GM21825 (cell line): ENCODE data around the gene SCYGR6.

Source experiments
- ATAC-seq: cut with Tn5 transposase; IDR thresholded peaks from one replicate; pipeline ENCODE4 v1.9.1; 2021; ENCODE audit warnings: mild to moderate bottlenecking, moderate library complexity; ENCODE audit not compliant: unreplicated experiment

SCYGR6 gene

DNA sequence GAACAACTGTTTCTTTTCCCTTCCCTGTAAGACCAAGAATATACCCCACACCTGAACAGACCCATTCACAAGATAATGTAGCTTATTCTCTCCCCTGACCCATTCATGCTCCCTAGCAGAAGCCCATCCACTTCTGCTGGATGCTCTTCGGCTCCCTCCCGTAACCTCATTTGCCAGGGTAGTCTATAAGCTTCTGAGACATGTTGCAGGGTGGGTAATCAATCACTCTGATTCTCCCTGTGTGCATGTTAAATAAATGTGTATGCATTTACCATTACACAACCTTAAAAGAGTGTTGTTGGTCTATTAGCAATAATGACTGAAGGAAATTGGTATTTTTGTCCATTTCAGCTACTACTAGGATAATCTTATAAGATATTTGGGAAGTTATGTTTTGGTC, 8.1 kb downstream of the SCYGR6 start:
- no peak for ATAC-seq

DNA sequence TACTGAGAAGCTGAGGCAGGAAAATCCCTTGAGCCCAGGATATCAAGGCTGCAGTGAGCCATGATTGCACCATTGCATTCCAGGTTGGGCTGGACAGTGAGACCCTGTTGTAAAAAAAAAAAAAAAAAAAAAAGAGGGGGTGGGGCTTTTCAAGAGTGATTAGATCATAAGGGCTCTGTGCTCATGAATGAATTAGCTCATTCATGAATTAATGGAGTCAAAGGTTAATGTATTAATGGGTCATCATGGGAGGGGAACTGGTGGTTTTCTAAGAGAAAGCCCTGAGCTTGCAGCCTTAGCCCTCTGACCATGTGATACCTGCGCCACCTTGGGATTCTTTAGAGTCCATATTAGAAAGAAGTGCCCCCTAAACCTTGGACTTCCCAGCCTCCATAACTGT, 11.3 kb downstream of the SCYGR6 start:
- ATAC-seq: no peak

DNA sequence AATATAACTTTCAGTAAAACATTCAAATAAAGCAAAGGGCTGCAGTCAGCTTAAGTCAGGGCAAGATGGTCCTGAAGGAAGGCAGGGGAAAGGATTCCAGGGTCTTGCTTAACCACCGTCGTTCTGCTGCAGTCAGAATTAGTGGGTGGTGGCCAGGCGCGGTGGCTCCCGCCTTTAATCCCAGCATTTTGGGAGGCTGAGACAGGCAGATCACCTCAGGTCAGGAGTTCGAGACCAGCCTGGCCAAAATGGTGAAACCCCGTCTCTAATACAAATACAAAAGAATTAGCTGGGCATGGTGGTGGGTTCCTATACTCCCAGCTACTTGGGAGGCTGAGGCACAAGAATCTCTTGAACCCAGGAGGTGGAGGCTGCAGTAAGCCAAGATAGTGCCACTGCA, 13.6 kb downstream of the SCYGR6 start:
- no peak for ATAC-seq

DNA sequence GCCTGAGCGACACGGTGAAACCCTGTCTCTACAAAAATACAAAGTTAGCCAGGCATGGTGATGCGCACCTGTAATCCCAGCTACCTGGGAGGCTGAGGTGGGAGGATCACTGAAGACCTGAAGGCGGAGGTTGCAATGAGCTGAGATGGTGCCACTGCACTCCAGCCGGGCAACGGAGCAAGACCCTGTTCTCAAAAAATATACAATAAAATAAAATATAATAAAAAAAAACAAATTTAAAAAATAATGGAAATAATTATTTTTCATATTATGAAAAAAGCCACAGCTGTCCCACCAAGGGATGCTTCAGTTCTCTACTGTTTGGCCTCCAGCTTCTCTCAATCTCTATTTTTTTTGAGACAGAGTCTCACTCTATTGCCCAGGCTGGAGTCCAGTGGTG, 17.2 kb downstream of the SCYGR6 start:
- ATAC-seq: no peak

DNA sequence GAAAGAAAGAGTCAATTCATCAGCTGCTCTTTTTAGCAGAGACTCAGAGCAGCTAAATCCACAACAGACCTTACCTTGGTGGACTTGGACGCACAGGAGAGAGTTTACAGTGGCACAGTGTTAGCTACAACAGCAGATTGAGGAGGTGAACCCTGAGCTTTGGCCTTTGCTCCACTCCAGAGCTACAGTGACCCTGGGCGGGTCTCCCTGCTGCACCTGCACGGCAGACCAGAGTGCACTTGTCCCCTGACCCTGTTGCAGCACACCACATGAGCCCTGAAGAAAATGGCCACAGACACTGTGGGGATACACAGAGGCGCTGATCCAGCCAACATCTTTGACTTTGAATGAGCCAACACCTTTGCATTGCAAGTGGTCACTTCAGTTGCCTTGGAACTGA, 17.7 kb downstream of the SCYGR6 start:
- no peak for ATAC-seq

DNA sequence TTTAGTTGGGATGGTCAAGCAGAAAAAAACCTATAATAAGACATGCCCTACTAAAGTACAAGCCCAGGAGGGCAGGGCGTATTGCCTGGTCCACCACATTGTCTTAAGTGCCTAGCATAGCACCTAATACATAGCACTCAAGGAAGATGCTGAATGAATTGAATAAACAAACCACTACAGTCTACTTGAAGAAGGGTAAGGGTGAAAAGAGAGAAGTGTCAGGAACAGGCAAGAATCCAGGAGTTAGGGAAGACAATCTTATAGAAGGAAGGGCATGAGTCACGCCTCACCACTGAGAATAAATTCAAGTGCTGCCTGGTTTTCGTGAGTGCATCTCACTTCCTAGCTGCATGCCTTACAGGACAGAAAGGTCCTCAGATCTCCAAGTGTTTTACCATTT, 20.6 kb downstream of the SCYGR6 start:
- ATAC-seq: no peak

DNA sequence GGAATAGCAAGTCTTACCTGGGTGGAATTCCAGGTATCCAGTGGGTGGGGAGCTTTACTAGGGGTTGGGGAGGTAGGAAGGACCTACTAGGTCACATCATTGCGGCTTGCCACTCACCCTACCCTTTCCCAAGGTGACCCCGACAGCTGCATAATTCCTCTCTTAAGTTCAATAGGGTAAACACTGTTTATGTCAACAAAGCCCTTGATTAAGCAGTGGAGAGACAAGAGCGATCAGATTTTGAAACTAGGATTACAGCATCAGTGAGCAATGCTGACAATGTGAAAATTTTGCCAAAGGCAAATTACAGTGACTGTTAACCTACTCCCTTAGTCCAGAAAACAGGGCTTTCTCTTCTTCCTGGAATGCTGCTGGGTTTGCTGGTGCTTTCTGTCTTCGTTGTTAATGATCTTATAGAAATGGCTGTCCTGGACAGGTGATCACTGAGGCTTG, 21.3 kb downstream of the SCYGR6 start:
- no peak for ATAC-seq

DNA sequence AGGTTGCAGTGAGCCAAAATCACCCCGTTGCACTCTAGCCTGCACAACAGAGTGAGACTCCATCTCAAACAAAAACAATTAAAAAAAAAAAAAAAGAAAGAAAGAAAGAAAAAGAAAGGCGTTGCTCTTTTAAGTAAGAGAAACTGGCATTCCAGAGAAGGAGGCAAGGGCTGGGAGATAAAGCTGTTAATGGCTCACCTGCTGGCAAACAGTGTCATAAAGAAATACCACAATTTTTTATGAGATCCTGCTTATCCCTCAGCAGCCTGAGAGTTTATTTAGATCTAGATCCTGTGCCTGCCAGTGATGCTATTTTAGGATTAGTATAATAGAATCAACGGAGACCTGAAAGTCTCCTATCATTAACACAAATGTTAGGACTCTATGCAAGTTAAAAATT, 23.0 kb downstream of the SCYGR6 start:
- no peak for ATAC-seq

DNA sequence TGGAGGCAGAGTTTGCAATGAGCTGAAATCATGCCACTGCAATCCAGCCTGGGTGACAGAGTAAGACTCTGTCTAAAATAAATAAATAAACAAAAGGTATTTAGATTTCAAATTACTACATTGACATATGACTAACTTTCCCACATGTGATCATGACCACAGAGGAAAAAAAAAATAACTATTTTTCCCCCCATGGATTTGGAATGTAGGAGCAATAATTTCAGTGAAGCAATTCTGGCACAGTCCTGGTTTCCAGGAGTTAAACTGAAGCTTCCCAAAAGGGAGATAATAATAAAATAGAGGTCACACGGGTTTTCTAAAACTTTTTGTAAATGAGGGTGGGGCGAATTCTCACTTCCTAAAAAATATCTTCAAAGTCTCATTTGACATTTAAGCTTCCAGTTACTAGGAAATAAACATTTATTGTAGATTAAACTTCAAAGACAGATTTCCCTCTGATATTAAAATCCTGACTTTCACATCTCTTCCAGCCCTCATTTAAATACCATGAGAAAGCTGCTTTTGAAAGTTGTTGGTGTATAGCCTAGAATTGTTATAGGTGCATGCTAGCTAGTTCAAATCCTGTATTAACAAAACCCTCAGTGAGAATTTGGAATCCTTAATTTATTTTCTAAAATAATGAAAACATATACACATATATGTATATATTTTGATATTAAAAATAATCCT, 27.4 kb downstream of the SCYGR6 start:
- ATAC-seq: no peak

DNA sequence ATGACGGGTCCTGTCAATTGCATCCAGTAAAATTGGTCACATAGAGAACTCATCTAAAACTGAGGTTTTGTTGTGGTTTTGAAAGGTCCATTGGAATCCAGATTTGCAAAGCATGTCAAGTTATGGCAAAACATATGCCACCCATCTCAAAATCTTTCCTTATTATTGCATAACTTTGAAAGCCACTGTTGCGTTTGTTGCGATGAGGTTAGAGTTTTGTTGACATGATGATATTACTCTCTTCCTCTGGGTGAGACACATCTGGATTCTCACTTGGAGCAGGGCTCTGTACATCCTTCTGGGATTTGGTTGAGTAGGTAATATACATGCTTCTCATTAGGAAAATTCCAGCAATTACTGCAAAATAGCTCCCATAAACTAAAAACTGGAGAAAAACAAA, 37.4 kb downstream of the SCYGR6 start:
- ATAC-seq: no peak

DNA sequence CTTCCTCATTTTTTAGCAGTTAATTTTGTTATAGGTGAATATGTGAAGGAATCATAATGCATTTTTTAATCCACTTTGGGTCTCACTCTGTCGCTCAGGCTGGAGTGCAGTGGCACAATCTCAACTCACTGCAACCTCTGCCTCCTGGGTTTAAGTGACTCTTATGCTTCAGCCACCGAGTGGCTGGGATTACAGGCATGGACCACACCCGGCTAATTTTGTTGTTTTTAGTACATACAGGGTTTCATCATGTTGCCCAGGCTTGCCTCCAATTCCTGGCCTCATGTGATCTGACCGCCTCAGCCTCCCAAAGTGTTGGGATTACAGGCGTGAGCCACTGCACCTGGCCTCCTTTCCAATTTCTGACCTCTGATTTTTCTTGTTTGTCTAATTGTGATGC, 40.3 kb downstream of the SCYGR6 start:
- no peak for ATAC-seq

DNA sequence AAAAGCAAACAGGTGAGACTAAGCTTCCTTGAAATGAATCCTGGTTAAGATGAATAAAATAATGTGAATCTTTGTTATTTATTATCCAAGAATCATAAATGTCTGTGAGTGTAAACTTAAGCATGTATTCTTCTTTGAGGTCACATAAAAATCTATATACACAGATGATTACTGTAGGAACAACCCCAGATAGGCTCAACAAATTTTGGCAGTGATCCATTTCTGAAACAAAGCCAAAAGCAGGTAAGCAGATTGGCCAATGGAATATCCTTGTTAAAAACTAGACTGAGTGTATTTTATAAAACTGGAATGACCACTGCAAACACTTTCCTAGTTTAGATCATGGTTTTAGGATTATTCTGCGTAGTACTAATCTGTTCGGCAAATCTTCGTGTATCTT, 46.6 kb downstream of the SCYGR6 start:
- no peak for ATAC-seq

DNA sequence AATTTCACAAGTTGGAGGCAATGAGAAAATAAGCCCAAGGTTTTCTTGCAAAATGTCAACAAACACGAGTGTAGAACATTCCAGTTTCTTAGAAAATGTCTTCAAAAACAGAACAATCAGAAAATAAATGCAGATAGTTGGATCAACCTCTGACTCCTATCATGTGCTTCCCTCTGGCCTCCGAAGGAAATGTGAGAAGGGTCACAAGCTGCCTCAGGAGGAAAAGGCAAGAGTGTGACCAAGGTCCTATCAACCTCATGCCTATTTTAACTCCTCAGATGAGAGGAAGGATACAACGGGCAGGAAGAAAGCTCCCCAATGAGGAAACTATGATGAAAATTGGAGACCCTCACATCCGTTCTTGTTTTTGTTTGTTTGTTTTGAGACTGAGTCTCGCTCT, 50.1 kb downstream of the SCYGR6 start:
- no peak for ATAC-seq
